Measurements from ENCODE around the gene UBE2G1.
"Not testable (repeated sequence)": the region's sequence is repeated elsewhere in the genome, so short reads cannot be mapped to it uniquely, and the experiment has no call there.

The UBE2G1 gene

DNA sequence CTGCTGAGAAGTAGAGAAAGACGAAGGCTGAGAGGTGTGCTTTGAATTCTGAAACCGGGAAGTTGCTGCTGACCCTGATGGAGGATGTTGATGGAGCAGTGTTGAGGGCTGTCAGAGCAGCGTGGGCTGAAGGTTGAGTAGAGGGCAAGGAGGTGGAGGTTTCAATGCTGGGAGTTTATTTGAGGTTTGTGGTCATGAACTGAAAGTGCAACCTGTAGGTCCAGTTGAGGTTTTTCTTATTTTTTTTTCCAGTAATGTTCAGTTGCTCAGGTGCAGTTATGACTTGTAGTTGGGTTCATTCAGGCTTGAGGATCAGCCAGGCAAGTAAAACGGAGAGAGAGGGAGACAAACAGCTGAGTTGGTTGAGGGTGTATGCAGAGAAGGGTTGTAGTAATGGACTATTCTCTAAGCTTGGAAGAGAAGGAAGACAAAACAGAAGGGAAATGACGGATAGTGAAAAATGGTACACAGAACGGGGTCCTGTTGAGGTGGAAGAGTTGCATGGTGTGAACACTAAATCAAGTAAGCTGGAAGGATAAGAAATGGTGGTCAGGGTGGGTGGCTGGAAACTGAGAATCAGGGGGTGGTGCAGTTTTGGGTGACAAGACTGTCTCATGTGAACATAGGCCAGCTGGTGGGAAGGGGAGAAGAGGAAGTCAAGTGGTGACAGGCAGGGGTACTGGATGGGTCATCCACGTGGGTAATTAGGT is 8.7 kb upstream of the UBE2G1 start:
- no peak for DNase-seq

DNA sequence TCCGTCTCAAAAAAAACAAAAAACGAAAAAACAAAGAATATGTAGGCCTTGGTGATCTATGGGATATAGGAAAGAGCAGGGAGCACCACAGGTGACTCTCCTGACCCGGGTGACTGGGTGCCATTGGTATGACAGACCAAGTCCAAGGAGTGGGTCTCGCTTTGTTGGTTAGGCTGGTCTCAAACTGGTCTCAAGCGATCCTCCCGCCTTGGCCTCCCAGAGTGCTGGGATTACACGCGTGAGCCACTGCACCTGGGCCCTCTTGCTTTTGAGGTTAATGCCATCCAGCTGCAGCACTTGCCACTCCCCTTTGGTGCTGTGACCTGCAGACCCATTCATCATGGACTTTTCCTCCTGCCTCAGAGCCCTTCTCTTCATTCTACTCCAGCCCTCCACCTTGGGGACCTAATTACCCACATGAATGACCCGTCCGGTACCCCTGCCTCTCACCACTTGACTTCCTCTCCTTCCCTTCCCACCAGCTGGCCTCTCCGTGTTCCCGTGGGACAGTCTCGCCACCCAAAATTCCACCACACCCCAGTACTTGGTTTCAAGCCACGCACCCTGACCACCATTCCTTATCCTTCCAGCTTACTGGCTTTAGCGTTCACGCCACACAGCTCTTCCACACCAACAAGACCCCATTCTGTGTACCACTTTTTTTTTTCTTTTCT is 3.2 kb upstream of the UBE2G1 start:
- DNase-seq: no peak

DNA sequence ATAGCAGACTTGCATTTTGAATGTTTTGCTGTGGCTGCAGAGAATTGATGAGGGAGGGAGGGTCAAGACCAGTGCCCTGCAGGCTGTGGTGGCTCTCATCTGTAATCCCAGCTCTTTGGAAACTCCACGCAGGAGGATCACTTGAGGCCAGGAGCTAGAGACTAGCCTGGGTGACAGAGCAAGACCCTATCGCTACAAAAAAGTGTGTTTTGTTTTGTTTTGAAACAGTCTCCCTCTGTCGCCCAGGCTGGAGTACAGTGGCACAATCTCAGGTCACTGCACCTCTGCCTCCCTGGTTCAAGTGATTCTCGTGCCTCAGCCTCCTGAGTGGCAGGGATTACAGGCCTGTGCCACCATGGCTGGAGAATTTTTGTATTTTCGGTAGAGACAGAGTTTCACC is 1.9 kb upstream of the UBE2G1 start:
- no peak for DNase-seq

DNA sequence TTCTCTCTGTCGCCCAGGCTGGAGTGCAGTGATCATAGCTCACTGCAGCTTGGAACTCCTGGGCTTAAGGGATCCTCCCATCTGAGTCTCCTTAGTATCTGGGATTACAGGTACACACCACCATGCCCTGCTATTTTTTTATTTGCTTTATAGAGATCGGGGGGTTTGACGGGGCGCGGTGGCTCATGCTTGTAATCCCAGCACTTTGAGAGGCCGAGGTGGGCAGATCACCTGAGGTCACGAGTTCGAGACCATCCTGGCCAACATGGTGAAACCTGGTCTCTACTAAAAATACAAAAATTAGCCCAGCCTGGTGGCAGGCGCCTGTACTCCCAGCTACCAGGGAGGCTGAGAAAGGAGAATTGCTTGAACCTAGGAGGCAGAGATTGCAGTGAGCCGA is 702 bp upstream of the UBE2G1 start:
- not testable (repeated sequence) for DNase-seq

DNA sequence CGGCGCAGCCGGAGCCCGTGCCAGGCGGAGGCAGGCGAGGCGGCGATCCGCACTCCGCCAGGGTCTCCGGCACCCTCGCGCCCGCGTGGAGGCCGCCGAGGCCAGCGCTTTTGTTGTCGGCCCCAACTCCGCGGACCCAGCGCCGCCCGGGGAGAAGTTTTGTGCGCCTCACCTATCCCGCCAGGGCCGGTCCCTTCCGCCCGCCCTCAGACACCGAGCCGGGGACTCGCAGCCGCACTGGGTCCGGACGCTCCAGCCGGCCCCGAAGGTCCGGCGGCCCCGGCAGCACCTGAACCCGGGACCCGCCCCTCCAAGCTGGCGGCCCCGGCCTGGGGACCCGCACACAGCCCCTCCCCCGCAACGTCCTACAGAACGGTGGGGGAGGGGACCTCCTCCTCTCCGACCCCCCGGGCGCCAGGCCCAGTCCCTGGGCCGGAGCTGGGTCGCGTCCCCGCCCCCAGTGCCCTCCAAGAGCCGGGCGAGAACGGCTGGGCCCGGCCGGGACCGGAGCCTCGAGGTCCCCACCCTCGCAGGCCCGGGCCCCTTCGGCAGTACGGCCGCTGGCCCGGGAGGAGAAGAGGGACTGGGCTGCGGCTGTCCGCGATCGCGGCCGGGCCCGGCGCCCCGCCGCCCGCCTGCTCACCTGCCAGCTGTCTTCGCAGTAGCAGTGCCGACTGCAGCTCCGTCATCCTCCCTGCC is 698 bp downstream of the UBE2G1 start:
- no peak for DNase-seq

DNA sequence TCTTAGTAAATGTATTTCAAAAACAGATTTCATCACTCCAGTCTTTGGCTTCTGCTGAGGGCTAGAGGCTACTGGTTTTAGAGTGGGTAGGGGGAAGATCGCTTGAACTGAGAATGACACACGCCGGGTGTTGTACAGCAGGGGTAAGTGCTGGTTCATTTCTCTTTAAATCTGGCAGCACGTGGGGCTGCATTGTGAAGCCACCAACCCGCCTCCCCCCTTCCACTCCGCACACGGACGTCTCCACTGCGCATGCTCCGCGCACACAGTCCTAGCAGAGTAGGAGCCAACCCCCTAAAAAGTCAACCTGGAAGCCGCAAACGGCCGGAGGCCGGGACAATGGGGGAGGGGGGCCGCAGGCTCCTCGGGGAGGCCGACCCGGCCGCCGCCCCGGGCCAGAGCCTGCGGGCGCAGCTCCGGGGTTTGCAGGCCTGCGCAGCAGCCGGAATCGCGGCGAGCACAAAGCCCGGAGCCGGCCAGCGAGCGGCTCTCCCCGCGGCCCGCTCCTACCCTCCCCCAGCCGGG is 1.3 kb downstream of the UBE2G1 start:
- peak; percentile 53 for DNase-seq

DNA sequence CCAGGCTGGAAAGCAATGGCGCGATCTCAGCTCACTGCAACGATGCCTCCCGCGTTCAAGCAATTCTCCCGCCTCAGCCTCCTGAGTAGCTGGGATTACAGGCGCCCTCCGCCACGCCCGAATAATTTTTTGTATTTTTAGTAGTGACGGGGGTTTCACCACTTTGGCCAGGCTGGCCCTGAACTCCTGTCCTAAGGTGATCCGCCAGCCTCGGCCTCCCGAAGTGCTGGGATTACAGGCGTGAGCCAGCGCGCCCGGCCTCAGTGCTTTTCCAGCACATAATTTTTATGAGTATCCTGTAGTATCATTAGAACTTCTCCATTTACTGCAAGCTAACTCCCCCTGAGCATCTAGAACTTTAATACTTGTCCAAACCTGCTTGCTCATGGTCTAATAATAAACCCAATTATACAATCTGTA is 1.8 kb downstream of the UBE2G1 start:
- no peak for DNase-seq

DNA sequence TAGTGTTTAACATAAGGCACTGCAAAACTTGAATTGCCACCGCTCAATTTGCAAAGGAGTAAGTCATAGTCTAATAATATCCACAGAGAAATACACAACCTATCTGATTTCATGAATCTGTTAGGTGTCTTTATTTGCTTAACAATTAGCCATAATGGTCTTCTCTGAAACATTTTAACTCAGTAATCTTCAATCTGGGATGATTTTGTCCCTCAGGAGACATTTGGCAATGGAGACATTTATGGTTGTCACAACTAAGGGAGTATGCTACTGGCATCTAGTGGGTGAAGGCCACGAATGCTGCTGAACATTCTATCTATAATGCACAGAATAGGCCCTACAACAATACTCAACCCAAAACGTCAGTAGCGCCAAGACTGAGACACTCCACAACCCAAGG is 4.3 kb downstream of the UBE2G1 start:
- no peak for DNase-seq

DNA sequence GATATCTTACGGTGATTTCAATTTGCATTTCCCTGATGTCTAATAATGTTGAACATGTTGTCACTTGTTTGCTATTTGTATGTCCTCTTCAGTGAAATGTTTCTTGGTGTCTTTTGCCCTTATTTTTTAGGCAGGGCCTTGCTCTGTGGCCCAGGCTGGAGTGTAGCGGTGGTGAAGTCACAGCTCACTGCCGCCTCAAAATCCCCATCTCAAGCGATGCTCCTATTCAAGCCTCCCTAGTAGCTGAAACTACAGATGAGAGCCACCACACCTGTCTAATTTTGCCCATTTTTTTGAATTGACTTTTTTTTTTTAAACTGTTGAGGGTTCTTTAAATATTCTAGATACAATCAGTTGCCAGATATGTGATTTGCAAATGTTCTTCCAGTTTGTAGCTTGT is 8.3 kb downstream of the UBE2G1 start:
- no peak for DNase-seq

DNA sequence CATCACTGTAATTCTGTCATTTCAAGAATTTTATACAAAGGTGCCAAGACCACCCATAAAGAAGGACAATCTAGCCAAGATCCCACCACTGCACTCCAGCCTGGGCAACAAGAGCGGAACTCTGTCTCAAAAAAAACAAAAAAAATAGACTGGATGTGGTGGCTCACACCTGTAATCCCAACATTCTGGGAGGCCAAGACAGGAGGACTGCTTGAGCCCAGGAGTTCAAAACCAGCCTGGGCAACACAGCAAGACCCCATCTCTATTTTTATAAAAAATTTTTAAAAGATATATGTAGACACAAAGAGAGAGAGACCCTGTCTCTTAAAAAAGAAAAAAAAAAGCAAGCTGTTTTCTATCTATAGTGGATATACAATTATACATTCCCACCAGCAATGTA is 8.8 kb downstream of the UBE2G1 start:
- no peak for DNase-seq

DNA sequence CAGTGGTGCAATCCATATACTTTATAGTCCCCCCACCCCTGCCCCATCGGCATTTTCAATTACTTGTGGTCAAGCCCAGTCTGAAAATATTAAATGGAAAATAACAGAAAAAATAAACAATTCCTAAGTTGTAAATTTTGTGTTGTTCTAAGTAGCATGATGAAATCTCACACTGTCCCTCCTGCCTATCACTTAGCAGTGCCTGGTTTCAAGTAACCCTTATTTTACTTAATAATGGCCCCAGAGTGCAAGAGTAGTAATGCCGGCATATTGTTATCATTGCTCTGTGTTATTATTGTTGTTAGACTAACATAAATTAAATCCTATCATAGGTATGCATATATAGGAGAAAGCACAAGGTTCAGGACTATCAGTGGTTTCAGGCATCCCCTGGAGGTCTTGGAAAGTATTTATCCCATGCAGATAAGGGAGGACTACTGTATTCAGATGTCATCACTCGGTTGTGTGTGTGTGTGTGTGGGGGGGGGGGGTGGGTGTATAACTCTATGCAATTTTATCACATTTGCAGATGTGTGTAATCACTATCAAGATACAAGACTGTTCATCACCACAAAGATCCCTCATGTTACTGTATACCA is 9.3 kb downstream of the UBE2G1 start:
- DNase-seq: no peak

DNA sequence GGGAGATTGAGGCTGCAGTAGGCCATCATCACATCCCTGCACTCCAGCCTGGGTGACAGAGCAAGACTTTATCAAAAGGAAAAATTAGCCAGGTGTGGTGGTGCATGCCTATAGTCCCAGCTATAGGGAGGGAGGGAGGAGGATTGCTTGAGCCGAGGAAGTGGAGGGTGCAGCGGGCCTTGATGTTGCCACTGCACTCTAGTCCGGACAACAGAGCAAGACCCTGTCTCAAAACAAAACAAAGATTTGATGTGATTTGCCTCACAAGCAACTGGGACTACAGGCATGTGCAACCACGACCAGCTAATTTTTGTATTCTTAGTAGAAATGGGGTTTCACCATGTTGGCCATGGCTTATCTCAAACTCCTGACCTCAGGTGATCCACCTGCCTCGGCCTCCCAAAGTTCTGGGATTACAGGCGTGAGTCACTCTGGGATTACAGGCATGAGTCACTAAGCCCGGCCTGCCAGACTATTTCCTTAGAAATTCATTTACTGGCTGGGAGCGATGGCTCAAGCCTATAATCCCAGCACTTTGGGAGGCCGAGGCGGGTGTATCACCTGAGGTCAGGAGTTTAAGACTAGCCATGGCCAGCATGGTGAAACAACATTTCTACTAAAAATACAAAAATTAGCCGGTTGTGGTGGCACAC is 11.5 kb downstream of the UBE2G1 start:
- DNase-seq: no peak

DNA sequence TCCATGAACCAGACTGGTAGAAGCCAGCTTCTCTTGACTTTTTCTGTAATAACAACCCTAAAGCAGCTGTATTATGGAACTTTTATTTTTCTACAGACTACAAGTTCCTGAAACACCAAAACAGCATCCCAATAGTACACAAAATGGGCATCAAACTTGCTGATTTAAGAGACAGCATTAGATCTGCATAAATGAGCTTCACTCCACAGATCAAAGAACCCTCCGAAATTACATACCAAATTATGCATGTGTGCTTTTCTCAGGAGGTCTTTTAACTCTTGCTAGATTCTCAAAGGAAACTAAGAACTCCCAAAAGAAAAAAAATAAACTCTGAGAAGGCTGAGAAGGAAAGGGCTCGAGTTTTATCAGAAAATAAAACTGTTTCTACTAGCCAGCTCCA is 12.3 kb downstream of the UBE2G1 start:
- DNase-seq: no peak

DNA sequence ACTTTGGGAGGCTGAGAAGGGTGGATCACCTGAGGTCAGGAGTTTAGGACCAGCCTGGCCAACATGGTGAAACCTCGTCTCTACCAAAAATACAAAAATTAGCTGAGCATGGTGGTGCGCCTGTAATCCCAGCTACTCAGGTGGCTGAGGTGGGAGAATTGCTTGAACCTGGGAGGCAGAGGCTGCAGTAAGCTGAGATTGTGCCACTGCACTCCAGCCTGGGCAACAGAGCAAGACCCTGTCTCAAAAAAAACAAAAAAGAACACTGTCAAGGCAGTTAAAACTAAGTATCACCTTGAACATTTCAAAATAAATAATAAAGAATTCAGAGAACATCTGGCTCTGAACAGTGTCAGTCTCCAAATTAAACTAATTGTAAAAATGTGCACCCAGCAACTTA is 16.3 kb downstream of the UBE2G1 start:
- DNase-seq: not testable (repeated sequence)

DNA sequence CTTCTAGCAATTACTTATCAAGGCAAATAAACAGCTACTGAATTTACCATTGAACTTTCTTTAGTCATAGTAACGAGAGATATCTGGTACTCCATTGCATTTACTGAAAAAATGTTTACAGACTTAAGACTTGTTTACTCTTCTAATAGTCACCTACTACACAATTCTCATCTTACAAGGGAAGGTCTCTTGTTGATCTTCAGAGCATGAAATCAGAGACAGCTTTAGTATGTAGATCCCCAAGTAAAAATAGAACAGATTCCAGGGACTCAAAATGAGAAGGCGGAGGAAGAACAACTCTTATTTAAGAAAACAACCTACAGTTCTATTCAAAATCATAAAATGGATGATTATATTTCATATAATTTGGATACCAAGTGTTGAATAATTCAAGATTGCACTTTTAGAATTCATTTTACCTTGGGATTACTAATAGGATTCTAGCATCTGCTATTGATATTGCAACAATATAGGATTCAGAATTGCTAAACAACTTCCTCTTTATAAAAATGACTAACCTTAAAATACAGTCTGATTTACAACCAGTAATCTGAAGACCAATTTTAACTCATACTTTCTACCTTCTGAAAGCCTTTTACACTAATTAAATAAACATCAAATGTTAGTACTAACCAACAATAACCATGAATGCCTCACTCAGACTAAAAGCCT is 20.8 kb downstream of the UBE2G1 start:
- no peak for DNase-seq

DNA sequence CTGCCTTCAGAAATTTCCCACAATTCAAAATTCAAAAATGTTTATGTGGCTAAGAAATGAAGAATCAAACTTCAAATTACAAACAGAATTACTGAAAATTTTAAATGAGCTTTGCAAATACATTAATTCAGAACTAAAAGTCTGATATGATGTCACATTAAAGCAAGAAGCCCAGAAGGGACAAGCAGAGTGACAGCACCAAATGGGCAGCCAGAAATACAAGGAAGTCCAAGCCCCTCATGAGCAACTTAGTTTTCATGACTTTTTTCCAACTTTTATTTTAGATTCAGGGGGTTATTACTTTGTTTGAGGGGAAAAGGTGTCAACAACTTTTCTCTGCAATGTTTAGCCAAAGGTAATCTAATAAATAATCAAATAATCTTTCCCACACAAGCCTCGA is 21.5 kb downstream of the UBE2G1 start:
- DNase-seq: no peak

DNA sequence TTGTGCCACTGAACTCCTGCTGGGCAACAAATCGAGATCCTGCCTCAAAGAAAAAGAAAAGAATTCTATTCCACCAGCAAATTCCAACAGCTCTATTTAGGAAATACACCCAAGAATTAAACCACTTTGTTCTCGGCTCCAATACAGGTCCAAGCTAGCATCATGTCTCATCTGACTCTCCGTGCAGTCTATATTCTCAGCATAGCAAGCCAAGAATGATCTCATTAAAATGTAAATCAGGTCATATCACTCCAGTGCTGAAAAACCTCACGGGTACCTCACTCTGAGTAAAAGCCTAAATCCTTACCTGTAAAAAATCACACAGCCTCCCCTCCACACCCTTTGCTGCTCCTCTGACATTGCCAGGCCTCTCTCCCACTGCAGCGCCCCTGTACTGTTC is 23.9 kb downstream of the UBE2G1 start:
- DNase-seq: no peak

DNA sequence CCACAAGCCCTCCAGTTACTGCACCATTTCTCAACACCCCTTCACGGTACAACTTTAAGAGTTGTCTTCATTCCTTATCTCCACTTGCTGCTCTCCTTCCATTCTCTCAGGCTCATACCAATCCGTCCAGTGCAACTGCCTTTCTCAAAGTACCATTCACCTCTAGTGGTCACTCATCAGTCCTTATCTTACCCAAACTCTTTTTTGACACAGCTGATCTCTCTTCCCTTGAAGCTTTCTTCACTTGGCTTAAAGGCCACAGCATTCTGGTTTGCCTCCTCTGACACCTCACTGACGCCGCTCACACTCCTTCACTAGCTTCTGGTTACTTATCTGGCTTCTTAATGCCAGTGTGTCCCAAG is 24.9 kb downstream of the UBE2G1 start:
- no peak for DNase-seq

DNA sequence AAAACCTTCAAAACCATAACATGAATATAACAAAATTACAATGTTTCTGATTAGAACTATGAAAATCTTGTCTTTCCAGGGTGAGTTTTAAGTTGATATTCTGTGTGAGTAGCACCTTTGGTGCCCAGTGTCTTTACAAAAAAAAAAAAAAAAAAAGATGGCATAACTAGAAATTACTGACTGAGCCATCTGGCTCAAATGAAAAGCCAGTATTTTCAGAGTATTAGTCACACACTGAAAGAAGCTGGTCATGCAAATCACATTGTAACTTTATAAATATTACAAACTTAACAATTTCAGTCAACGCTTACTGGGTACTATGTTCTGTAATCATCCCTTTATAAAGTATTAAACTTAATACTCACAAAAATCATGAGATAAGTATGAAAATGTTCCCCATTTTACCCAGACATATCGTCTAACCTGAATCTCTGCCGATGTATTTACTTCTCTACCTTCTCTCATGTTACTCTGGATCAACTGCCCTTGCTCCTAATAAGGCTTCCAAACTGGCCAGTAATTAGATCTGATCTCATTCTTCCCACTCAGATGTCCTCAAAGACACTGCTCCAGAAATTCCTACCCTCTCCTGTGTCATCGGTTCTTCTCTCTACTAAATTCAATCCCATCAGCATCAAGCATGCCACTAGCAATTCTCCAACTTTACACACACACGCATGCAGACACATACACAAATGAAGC is 25.4 kb downstream of the UBE2G1 start:
- no peak for DNase-seq

DNA sequence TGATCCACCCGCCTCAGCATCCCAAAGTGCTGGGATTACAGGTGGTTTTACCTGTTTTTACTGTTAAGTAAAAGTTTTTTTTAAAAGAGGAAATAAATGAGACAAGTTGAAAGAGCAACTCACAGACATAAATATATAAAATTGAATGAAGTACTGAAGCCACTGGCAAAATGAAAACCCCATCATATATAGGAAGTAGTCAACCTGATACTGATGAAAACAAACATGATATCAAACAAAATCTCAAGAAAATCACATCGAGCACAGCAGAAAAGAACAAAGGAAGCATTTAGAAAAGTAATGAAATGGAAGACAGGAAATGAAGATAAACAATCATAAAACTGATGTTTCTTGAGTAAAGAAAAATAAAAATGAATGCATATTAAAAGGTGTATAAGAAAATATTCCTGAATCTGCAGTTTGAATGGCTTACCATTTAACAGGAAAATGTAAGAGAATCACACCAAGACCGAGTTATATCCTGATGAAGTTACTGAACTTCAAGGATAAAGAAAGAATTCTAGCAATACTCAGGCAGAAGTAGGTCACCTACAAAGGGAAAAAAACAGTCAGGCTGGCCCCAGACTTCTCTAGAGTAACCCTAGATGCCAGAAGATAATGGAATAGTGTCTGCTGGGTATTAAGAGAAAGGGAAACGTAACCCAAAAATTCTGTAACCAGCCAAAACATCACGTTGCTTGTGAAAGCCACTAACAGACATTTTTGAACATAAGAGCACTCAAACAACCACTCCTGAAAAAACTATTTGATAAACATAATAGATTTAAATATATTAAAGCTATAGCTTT is 31.5 kb downstream of the UBE2G1 start:
- no peak for DNase-seq

DNA sequence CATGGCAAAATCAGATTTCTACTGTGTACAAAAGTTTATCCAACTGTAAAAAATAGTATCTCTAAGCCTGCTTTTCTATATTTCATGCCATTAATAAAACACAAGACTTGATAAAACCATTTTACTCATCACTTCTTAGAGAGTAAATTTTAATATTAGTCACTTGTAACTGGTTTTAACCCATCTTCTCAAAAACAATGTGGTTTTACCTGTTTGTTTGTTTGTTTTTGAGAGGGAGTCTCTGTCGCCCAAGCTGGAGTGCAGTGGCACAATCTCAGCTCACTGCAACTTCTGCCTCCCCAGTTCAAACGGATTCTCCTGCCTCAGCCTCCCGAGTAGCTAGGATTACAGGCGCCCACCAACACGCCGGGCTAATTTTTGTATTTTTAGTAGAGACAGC is 32.1 kb downstream of the UBE2G1 start:
- DNase-seq: no peak
